Stimulated activated CD4-positive, alpha-beta T cell treated with anti-CD3 and anti-CD28 coated beads, TNF-alpha, amount 100 ng/mL, for 48 hours (primary cell): ENCODE measurements around the gene B4GALNT4.
"Not testable (repeated sequence)": the region's sequence is repeated elsewhere in the genome, so short reads cannot be mapped to it uniquely, and the experiment has no call there.

ENCODE experiments used
- DNase-seq, 3 donors: peaks; one replicate each; pipeline ENCODE4 v3.0.0-alpha.2; 2020; ENCODE audit warnings: low read depth in 3 of 3

The B4GALNT4 gene

GRCh38 chr11:406796-407650 lies 37.7 kb downstream of the B4GALNT4 start:
- DNase-seq = peak; percentile 69 to 84 (median 80)

GRCh38 chr11:407651-408123 lies 38.4 kb downstream of the B4GALNT4 start:
- DNase-seq = no peak

GRCh38 chr11:408154-409007 lies 39.1 kb downstream of the B4GALNT4 start:
- DNase-seq = no peak

- DNase-seq = no peak
Observed at GRCh38 chr11:409008-409599, 39.8 kb downstream of the B4GALNT4 start.

- no peak for DNase-seq
Observed at GRCh38 chr11:409600-410483, 40.5 kb downstream of the B4GALNT4 start.

GRCh38 chr11:410711-411110 lies 41.4 kb downstream of the B4GALNT4 start:
- DNase-seq = not testable (repeated sequence)

- DNase-seq = not testable (repeated sequence)
Observed at GRCh38 chr11:411520-411919, 42.2 kb downstream of the B4GALNT4 start.

GRCh38 chr11:412641-413119 lies 43.4 kb downstream of the B4GALNT4 start:
- DNase-seq = no peak

GRCh38 chr11:413120-414081 lies 44.1 kb downstream of the B4GALNT4 start:
- DNase-seq = no peak

GRCh38 chr11:414318-414857 lies 45.1 kb downstream of the B4GALNT4 start:
- no peak for DNase-seq

- no peak for DNase-seq
Observed at GRCh38 chr11:415640-416041, 46.3 kb downstream of the B4GALNT4 start.

- no peak for DNase-seq
Observed at GRCh38 chr11:416051-416756, 46.9 kb downstream of the B4GALNT4 start.

- no peak for DNase-seq
Observed at GRCh38 chr11:416757-417621, 47.7 kb downstream of the B4GALNT4 start.

GRCh38 chr11:417652-418342 lies 48.5 kb downstream of the B4GALNT4 start:
- no peak for DNase-seq

- no peak for DNase-seq
Observed at GRCh38 chr11:418343-419247, 49.3 kb downstream of the B4GALNT4 start.
